Calu3 (cell line): Measurements from ENCODE around the gene PPP1R12C. TPM values are rescaled to one million over a fixed set of nuclear protein-coding genes. Genes with fewer than 3 reads are reported as not detected.

Source experiments
- BruUV-seq: library from RNA; stranded (reverse); fragments of 400-500 nt; replicated peaks from 2 replicates; lab custom pipeline; 2021; lab: Mats Ljungman, UMichigan
- CTCF ChIA-PET: fragments of 300-600 bp; sonication (Branson Sonifier 250); formaldehyde crosslinking; loops from one replicate; lab custom pipeline; 2022; ENCODE audit warnings: antibody characterized with exemption; lab: Charles Lee
- DNase-seq: peaks from one replicate; pipeline ENCODE4 v3.0.0; 2022
- H3K27ac Mint-ChIP-seq: one replicate; pipeline ENCODE4 v1.8.0; 2022; ENCODE audit warnings: mixed read lengths; ENCODE audit not compliant: unreplicated experiment
- H3K27me3 Mint-ChIP-seq: one replicate; pipeline ENCODE4 v1.8.0; 2022; ENCODE audit warnings: mixed read lengths; ENCODE audit not compliant: unreplicated experiment
- H3K36me3 Mint-ChIP-seq: one replicate; pipeline ENCODE4 v1.8.0; 2022; ENCODE audit warnings: mild to moderate bottlenecking, moderate library complexity, mixed read lengths; ENCODE audit not compliant: insufficient read depth, unreplicated experiment
- H3K4me1 Mint-ChIP-seq: one replicate; pipeline ENCODE4 v1.8.0; 2022; ENCODE audit warnings: mild to moderate bottlenecking, low read depth, mixed read lengths; ENCODE audit not compliant: unreplicated experiment
- H3K4me3 Mint-ChIP-seq: one replicate; pipeline ENCODE4 v1.8.0; 2022; ENCODE audit warnings: mild to moderate bottlenecking, low read depth, moderate library complexity, mixed read lengths; ENCODE audit not compliant: unreplicated experiment
- H3K9me3 Mint-ChIP-seq: one replicate; pipeline ENCODE4 v1.8.0; 2022; ENCODE audit warnings: low read depth, mixed read lengths; ENCODE audit not compliant: unreplicated experiment
- CTCF ChIP-seq: fragments of 200-600 bp; IDR thresholded peaks from one replicate; pipeline ENCODE4 v1.8.0; 2022; ENCODE audit warnings: antibody characterized with exemption; ENCODE audit not compliant: unreplicated experiment
- intact Hi-C: fragments of 100-400 bp; cut with micrococcal nuclease; formaldehyde crosslinking; loops from one replicate; pipeline ENCODE4 v1.10.0; 2022; ENCODE audit not compliant: unreplicated experiment
- total RNA-seq: library from RNA; stranded (reverse); gene quantifications from 2 replicates; pipeline ENCODE4 v1.2.3, GENCODE V29; 2022

PPP1R12C gene
- total RNA-seq, 1 experiment from 2014 or later, result 151 TPM

DNA sequence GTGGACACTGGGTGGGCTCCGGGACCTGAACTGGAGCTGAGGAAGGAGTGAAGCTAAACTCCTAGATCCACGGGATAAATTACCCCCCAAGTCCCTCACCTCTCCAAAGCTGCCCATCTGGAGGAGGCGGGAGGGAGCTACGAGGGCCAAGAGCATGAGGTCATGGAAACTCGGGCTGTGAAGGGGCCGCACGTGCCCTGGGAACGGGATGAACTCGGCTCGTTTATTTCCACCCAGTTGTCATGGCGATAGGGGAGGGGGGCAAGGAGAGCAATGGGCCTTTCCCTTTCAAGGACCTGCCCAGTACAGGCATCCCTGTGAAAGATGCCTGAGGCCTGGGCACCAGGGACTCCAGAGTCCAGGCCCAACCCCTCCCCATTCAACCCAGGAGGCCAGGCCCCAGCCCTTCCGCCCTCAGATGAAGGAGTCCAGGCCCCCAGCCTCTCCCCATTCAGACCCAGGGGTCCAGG is 3.8 kb downstream of the PPP1R12C start:
- CTCF ChIA-PET, result interaction anchor here (0.5 kb wide), 1 partner anchor 45 kb away, joined by 3 read pairs; no protein-coding TSS in a partner anchor
- BruUV-seq, result no TSS peak
- DNase-seq, result no peak

GRCh38 chr19:55112777-55113569 is 4.5 kb downstream of the PPP1R12C start:
- Mint-ChIP-seq H3K4me1 (peaks cover 22% of the 10 kb centered on the region), H3K27ac (no peak overlapping the region), H3K36me3 (peaks cover 31% of the 10 kb centered on the region), H3K4me3 (no peak overlapping the region), H3K9me3 (no peaks in the 10 kb centered on the region), H3K27me3 (no peaks in the 10 kb centered on the region)
- CTCF ChIA-PET, result interaction anchor here (0.8 kb wide), 1 partner anchor 364 kb away, joined by 5 read pairs; the partner anchor contains the start of gene ZNF628
- no TSS peak for BruUV-seq
- DNase-seq, result no peak
- intact Hi-C loops, result no loop called here
- no peak for TF ChIP-seq CTCF

More for the DNA sequence above, 3.8 kb downstream of the PPP1R12C start:
- intact Hi-C loops, result no loop called here
- Mint-ChIP-seq H3K27me3 (no peaks in the 10 kb centered on the region), H3K4me3 (no peak overlapping the region), H3K36me3 (peaks cover 33% of the 10 kb centered on the region), H3K9me3 (no peaks in the 10 kb centered on the region), H3K4me1 (peaks cover 22% of the 10 kb centered on the region), H3K27ac (no peak overlapping the region)
- no peak for TF ChIP-seq CTCF

- Mint-ChIP-seq H3K4me1 (peaks cover 22% of the 10 kb centered on the region), H3K4me3 (no peak overlapping the region), H3K27ac (no peak overlapping the region), H3K27me3 (no peaks in the 10 kb centered on the region), H3K9me3 (no peaks in the 10 kb centered on the region), H3K36me3 (peaks cover 24% of the 10 kb centered on the region)
- no peak for DNase-seq
- TF ChIP-seq CTCF, result no peak
- BruUV-seq, result no TSS peak
- CTCF ChIA-PET, result interaction anchor here (0.8 kb wide), 1 partner anchor 364 kb away, joined by 5 read pairs; the partner anchor contains the start of gene ZNF628
- intact Hi-C loops, result no loop called here
These were observed 5.1 kb downstream of the PPP1R12C start for GRCh38 chr19:55112246-55112776.

GRCh38 chr19:55111238-55111831 is 6.1 kb downstream of the PPP1R12C start:
- TF ChIP-seq CTCF, result no peak
- Mint-ChIP-seq H3K4me3 (no peak overlapping the region), H3K9me3 (no peaks in the 10 kb centered on the region), H3K27ac (no peak overlapping the region), H3K36me3 (peaks cover 15% of the 10 kb centered on the region), H3K27me3 (no peaks in the 10 kb centered on the region), H3K4me1 (peaks cover 19% of the 10 kb centered on the region)
- CTCF ChIA-PET, result no interaction called here
- DNase-seq, result no peak
- intact Hi-C loops, result no loop called here
- no TSS peak for BruUV-seq
